ENCODE measurements around the gene SMARCD3. TPM values are rescaled to one million over a fixed set of nuclear protein-coding genes. Genes with fewer than 3 reads are reported as not detected.

The SMARCD3 gene
- polyA plus RNA-seq, 1 donor = 80.6 TPM

DNA sequence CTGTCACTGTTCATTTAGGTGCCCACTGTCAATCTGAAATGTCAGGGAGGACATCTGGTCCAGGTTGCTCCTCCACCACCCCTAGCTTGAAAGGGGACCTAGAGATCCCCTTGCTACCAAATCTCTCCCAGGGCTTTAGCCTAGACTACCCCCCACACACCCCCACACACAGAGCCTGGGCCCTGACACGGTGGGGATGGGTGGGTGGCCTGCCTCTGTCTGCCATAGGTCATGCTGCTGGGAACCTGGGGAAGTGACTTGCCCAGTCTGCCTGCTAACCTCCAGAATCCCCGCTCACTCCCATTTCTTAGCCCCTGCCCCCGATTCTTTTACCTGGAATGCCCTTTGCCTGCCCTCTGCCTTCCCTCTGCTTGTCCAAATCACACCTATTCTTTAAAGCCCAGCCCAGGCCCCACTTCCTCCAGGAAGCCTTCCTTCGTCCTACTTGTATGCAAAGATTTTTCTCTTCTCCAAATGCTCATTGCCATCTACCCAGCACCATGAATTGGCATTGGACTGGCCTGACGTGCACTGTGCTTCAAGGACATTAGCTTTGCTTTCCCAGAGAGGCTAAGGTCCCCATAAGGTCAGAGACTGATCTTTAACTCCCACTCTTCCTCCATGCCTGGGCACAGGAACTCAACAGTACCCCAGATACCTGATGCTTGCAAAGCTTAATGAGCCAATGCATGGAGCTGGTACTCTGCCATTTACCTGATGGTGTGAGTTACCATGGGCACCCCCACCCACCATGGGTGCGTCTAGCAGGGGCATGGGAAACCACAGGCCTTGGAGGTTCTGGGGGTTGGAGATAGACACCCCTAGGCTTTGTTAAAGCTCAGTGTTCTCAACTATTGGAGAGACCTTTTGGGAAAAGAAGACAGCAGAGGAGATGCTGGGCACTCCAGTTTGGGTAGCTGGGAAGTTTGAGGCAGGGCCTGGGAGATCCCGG, 2.0 kb upstream of the SMARCD3 start:
- no peak for DNase-seq

- DNase-seq = no peak
Observed at GRCh38 chr7:151249732-151250072, 1.2 kb upstream of the SMARCD3 start.

DNA sequence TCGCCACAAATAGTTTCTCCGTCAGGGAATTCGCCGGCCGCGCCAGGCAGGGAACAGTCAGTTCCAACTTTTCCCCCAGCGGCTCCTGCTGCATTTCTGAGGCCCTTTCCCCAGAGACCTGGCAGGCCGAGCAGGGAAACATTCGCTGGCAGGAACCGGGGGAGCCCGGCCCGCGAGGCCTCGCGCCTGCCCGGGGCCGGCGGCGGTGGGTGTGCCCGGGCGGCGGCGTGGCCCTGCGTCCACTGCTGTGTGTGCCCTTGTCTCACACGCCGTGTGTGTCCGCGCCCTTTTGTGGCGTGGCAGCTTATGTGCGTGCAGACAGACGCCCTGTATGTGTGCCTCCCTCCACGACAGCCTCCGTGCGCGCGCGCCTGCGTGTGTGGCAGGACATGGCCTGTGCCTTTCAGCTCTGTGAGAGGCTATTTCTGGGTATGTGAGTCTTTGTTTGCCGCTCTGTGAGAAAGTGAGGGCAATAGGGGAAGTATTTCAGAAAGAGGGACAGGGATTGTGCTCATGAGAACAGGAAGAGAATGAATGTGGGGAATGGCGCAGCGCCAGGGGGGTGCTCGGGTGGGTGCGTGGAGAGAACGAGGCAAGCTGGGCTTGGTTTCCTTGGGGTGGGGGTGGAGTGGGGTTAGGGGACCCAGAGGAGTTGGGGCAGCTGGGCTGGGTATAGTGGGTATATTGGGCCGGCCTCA, 689 bp upstream of the SMARCD3 start:
- DNase-seq = no peak

DNA sequence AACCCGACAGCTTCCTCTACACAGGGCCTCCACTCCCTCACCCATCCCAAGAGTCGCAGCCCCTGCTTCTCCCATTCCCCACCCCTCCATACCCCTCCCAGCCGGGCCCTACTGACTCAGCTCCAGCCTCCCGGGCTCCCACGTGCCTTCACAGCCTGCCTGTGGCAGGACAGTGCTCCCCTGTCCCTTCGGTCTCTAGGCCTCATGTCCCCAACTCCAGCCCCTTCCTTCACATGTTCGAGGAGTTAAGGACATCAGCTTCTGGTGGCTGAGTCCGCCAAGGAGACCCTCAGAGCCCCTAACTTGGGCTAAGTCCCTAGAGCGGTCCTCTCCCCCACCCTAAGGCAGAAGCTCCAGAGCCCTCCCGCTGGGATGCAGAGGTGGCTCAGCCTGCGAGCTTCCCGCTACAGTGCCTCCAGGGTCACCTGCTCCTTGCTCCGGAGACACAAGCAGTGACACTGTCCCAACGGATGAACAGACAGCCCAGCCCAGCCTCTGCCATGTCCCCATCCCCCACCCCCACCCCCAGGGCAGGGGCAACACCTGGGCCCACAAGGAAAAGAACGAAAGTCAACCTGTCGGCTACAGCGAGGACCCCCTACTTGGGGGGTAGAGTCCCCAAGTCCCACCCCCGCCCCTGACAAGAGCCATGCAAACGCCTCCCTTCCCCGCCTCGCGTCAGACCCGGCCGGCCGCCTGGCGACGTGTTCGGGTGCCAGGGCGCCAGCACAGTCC, 716 bp downstream of the SMARCD3 start:
- no peak for DNase-seq

- DNase-seq = no peak
Observed at GRCh38 chr7:151246851-151247580, 1.5 kb downstream of the SMARCD3 start.

GRCh38 chr7:151246102-151246850, 2.2 kb downstream of the SMARCD3 start:
- no peak for DNase-seq

DNA sequence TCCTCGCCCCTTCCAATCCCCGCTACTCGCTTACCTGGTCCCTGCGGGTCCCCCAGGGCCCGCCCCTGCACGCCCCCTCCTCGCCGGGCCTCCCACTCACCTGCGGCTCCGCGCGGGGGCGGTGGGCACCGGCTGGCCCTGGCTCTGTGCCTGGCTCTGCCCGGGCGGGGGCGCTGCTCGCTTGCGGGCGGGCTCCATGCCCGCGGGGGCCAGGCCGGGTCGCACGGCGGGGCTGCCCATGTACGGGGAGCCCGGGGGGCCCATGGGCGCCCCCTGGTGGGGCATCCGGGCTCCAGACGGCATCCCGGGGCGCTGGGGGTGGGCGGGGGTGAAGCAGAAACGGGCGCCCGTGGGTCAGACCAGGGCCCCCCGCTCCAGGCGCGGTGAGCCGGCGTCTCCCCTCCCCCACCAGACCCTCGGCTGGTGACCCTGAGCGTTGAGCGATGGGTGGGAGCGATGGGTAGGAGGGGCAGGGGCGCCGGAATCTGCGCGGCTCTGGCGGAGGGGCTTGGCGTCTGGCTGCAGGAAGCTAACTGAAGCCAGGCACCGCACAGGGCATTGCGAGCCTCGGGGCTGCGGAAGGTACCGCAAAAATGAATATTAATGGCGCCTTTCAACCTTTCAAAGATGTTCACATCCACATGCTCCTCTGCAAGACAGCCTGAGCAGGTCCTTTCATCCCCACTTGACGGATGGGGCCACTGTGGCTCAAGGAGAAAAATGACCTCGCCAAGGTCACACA, 3.0 kb downstream of the SMARCD3 start:
- DNase-seq = peak; percentile 58

DNA sequence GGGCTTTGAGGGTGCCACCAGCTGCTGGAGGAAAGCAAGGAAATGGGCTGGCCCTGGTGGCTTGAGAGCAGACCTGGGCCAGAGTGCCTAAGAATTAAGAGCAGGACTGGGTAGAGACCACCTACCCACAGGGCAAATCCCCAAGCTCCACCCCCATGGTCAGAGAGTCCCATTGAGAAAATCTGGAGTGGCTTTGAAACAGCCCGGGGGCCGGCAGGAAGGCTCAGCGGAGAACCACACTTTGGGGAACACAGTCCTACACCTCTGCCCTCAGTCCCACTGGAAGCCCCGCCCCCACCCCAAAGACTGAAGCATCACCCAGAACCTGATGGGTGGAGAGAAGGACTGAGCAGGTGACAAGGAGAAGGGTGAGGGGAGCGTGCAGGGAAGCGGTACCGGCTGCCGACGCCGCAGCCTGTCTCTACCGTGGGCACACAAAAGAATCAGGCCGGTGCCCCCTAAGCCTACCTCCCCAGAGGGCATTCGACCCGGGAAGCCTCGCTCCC, 3.6 kb downstream of the SMARCD3 start:
- DNase-seq = no peak

DNA sequence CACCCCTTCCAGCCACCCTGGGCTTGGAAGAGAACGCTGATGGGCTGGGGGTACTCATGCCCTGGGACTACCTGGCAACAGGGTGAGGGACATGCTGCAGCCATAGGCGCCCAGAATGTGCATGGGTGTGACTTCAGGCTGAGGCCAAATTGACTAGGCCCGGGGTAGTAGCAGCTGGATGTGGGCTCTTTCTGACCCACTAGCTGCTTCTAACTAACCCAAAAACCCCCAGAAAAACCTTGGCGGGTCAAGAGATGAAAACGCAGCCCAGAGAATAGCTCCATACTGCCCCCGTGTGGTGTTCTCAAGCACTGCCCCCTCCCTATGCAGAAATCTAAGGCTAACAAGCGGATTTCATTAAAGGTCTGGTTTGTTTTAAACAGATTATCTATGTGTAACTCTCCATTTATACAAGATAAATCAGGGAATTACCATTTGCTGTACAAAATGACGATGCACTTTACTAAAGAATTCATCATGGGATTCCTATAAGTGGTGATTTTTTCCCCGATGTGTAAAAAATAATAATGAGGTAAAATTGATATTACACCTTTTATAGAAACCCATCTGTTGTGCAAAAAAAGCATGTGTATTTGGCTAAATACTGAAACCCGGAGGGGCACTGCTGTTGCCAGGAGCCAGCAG, 4.2 kb downstream of the SMARCD3 start:
- DNase-seq = no peak

GRCh38 chr7:151243408-151244195, 4.9 kb downstream of the SMARCD3 start:
- DNase-seq = no peak

DNA sequence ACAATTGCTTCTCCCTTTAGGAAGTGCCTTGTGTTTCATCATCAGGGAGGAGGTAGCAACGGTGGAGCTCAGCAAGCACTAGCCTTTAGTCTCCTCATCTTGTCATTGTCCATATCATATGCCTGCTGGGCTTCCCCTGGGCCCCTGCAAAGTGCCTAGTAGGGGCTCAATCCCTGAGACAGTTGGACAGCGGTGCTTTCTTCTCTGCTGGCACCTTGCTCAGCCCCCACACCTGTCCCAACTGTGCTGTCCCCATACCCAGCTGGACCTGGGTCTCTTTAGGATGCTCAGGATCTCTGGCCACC, 5.5 kb downstream of the SMARCD3 start:
- DNase-seq = no peak

GRCh38 chr7:151242159-151243044, 6.1 kb downstream of the SMARCD3 start:
- DNase-seq = no peak

GRCh38 chr7:151241755-151242096, 6.8 kb downstream of the SMARCD3 start:
- no peak for DNase-seq

GRCh38 chr7:151240942-151241754, 7.3 kb downstream of the SMARCD3 start:
- no peak for DNase-seq

DNA sequence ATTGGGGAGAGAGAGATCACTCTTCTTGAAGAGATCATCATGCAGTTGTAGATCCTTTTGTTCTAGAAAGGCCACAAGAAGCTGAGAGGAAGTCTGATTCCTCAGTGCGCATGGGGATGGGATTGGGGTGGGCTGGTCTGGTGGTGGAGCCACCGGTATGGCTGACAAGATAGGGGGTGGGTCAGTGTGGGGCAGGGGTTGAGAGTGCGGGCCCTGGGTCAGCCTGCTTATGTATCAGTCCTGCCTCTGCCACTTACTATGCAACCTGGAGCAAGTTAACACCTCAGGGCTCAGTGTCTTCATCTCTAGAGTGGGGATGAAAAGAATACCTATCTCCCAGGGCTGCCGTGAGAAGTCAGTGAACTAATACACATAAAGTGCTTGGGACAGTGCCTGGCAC, 8.0 kb downstream of the SMARCD3 start:
- DNase-seq = no peak

- no peak for DNase-seq
Observed at GRCh38 chr7:151239837-151240459, 8.5 kb downstream of the SMARCD3 start.
